HPDE6-E6E7 (cell line): Measurements from ENCODE around the gene DAB2IP.
A peak's percentile ranks its signal among the peaks of the same experiment; 100 is the strongest.

Experiments
- DNase-seq: peaks from one replicate; pipeline ENCODE4 v3.0.0; 2011; ENCODE audit warnings: missing footprints; ENCODE audit errors: extremely low spot score

The DAB2IP gene

DNA sequence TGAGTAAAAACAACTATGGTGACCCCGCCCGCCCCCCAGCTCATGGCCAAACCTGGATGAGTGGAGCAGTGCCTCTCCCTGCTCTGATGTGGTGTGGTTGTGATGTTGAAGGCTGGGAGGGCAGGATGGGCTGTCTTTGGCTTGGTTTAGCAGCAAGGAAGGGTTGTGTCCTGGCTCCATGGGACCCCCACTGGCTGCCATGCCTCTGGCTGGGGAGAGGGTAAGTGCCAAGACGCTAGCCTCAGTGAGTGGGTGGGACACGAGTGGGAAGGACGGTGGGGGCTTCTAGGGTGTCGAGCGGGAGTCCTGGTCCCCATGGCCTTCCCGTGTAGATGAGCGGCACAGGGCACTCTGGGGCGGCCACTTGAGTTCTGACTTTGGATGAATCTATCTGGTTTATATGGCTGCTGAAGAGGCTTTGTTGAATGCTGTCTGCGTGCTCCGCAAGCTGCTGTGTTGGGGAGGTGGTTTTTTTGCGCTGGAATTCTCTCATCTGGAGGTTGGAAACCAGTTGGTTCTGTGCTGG is 50.4 kb downstream of the DAB2IP start:
- DNase-seq, result no peak

DNA sequence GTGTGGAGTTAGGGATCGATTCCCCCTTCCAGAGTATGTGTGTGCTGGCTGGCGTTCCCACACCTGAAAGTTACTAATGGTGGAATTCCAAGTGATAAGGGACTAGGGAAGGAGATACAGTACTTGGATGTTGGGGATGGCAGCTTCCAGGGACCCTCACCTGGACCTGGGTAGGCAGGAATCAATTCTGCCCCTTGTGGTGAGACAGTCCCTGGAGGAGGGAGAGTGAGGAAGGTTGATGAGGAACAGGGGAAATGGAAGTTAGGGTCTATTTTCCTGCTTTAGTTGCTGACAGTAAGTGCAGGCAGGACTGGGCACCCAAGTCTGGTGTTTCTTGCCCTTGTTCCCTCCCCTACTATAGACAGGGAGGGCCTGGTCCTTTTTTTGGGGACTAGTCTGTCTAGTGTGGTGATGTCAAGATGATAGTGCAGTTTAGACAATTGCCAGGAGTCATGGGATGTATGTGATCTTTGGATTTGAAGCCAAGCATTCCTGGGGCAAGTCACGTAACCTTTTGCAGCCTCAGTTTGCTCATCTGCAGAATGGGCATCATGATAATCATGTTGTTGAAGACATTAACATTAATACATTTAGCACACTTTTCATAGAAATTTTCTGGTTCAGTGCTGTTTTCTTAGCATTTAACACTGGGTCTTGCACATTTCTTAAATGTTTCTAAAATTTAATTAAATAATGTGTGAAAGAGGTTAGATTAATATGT is 51.7 kb downstream of the DAB2IP start:
- DNase-seq, result no peak

DNA sequence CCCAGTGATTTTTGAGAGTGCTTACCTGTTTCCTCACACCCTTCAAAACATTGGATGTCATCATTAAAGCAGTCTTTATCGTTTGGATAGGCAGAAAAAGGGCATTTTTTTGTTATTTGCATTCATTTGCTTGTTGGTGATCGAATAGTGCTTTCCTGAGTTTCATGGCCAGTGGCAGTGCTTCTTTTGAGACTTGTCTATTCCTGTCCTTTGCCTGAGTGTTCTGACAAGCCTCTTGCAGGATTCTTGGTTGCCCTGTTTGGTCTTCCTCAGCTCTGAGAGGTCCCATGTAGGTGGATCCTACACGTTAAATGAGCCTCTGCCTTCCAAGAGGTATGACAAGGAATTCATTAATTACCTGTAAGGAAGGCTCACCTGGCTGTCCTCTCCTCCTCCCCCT is 52.8 kb downstream of the DAB2IP start:
- DNase-seq, result no peak

- DNase-seq, result no peak
Observed at GRCh38 chr9:121706149-121706750, 54.8 kb downstream of the DAB2IP start.

GRCh38 chr9:121707477-121708424 is 56.3 kb downstream of the DAB2IP start:
- DNase-seq, result no peak

DNA sequence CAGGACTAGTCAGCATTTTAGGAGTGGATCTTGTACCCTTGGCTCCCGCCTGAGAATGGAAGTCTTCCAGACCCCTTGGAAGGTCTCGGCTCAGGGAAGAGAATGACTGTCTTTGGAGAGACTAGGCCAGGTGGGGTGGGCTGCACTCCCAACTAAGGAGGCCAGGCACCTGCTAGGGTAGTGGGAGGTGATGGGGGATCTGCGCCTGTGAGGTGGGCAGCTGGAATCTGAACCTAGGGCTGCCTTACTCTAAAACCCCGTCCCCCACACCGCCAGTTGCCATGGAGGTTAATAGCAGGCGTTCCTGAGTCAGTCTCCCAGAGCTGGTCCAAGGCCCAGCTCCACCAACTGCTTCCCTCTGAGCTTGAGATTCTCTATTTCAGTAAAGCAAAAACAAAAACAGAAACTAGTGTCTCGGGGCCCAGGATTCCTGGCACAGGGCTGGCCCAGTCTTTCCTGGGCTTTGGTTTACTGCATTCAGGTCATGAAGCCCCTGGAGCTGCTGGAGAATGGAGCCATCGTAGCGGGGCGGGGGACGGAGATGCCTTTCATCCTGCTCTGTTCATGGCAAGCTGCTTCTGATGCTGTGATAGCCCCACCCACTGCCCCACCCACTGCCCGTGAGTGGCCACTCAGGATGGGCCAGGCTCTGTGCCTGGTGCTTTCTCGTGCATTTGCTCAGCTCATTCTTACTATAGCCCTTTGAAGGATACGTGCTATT is 57.5 kb downstream of the DAB2IP start:
- DNase-seq, result no peak

DNA sequence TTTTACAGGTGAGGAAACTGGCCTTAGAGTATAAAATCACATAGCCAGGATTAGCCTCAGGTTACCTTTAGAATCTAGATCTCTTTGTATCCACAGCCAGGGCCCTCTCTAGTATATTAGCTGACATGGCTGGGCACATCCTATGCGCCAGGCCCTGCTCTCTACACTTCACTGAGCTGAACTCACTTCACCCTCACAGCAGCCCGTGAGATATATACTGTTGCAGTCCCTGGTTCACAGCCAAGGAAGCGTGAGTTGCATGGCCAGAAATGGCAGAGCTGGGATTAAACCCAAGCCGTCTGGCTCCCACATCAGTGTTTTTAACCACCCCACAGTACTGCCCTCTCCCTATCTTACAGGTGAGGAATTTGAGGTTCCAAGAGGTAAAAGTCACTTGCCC is 58.4 kb downstream of the DAB2IP start:
- DNase-seq, result no peak

DNA sequence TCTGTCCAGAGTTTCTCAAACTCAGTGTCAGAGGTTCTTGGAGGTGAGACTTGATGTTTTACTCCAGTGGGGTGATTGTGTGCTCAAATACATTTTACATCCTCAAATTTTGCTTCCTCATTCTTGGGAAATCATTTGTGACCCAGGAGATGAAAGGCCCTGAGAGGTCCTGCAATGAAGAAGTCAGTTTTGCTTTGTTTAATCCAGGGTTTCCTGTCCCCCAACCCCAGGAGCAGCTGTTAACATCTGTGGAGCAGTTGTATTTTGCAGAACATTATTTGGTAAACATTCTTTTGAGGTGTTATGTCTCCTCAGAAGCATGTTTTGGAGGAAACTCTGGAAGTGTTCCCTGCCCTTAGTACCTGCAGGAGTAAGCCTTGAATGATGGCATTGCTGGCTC is 59.8 kb downstream of the DAB2IP start:
- DNase-seq, result no peak

DNA sequence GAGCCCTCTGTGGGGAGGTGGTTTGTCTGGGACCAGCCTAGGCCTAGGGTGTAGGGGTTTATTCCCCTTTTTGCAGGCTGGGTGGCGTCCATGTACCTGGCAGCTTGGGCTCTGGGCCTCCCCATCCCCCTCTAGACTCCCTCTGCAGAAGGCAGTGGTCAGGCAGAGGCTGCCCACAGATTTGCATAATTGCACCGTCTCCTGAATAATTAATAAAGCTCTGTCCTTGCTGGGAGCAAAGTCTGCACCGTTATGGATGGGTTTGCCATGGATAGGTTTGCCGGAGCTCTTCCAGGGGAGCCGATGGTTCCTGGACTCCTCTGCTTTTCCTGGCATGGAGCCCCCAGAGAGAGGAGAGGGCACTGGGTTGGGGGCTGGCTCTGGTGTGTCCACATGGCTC is 60.4 kb downstream of the DAB2IP start:
- DNase-seq, result no peak

GRCh38 chr9:121713400-121714070 is 62.1 kb downstream of the DAB2IP start:
- DNase-seq, result no peak

DNA sequence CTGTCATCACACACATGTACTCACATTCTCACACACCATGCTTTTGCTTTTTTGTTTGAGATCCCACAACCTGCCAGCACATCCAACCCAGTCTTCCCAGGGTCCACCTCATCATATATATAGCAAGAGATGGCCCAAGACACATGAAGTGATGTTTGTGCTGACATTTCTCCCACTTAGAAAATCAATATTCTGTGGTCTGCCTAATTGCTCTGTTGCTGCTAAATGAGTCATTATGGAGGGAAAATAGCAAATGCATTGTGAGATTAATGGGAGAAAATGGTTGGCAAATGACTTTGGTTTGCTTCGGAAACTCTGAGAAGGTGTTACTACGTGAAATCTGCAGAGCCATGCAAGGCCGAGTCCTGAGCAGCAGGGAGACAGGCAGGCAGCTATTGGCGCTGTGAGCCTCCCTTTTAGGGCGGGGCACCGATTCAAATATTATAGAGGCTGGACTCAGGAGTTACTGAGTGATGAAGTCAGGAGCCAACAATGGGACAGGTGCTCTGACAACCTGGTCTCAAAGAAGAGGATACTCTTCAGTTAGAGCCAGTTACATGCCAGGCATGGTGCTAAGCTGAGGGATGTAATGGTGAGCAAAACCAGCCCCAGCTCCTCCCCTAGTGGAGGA is 62.8 kb downstream of the DAB2IP start:
- no peak for DNase-seq

DNA sequence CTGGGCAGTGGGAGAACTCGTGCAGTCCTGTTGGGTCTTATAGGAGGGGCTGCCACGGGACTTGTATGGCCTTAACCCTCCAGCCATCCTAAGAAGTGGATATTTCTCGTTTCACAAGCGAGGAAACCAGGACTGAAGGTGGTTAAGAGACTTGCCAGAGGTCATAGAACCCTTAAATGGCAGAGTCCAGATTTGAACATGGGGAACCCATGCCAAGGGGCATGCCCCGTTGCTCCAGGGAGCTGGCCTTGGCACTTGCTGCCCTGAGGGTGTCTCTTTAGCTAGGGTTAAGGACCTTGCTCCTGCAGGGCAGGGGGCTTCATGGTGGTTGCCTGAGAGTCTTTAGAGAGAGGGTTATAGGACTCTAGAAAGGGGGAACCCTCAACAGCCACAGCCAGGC is 63.4 kb downstream of the DAB2IP start:
- DNase-seq, result no peak

GRCh38 chr9:121717141-121717991 is 65.9 kb downstream of the DAB2IP start:
- no peak for DNase-seq

GRCh38 chr9:121718084-121718483 is 66.7 kb downstream of the DAB2IP start:
- no peak for DNase-seq

GRCh38 chr9:121718501-121718900 is 67.1 kb downstream of the DAB2IP start:
- DNase-seq, result no peak

DNA sequence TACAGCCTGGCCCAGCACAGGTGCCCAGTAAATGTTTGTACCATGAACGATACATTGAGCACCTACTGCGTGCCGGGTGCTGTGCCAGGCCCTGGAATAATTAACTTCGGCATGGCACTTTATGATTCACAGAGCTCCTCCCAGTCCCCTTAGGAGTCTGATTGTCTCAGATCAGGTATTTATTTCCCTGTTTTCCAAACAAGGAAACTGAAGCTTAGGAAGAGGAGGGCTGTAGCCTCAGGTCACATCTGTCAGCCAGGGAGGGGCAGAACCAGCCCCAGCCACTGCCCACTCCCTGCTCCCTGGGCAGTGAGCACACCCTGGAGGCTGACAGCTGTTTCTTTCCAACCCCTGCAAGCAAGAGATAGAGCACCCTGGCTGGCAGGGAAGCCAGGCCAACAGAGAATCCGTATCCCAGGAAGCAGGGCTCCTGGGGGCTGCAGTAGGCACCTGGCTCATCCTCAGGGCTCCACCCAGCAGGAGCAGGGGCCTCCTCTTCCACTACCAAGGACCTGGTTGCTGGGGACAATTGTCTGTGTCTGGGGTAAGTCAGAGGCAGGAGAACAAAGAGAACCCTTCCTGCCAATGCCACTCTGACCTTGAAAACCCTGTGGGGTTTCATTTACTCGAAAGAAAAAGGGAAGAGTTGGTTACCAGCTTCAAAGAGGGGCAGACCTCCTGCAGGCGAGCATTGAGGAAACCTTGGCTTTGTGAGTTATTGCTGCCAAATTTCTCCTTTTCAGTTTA is 69.0 kb downstream of the DAB2IP start:
- DNase-seq, result peak; percentile 90

DNA sequence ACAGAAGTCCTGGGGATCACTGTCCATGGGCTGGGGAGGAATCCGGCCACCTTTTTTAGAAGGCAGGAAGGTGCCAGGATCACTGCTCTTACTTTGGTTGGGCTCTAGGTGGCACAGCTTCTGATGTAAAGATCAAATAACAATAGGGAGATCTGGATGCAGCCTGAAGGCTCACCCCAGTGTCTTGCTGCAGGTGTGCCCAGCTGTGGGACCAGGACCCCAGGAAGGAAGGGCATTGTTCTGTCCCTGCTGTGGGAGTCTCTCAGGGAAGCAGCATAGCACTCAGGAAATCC is 69.6 kb downstream of the DAB2IP start:
- no peak for DNase-seq

- no peak for DNase-seq
Observed at GRCh38 chr9:121721770-121722169, 70.3 kb downstream of the DAB2IP start.
